Measurements from ENCODE around the gene ILF2. TPM values are rescaled to one million over a fixed set of nuclear protein-coding genes. Genes with fewer than 3 reads are reported as not detected.
A peak's percentile ranks its signal among the peaks of the same experiment; 100 is the strongest.

Gene ILF2
- total RNA-seq, 3 donors from 2014 or later, result 78.4 to 126 (median 81.3) TPM

- no peak for TF ChIP-seq CTCF (IDR thresholded peaks at IDR 0.05)
- DNase-seq (peak in 1 of 3 donors; percentile 40), ATAC-seq (peak; percentile 41)
- Histone ChIP-seq H3K4me1 (ENCODE audit: low read depth) (peaks cover 8% of the 10 kb centered on the region), H3K9me3 (no peaks in the 10 kb centered on the region), H3K4me3 (no peak overlapping the region), H3K36me3 (ENCODE audit: low read depth) (no peaks in the 10 kb centered on the region)
- intact Hi-C loops (cut with DNase I, micrococcal nuclease), result no loop called here
Measured at GRCh38 chr1:153683854-153684253, 13.1 kb upstream of the ILF2 start.

GRCh38 chr1:153682730-153683129, 11.9 kb upstream of the ILF2 start:
- no peak for TF ChIP-seq CTCF (IDR thresholded peaks at IDR 0.05)
- Histone ChIP-seq H3K36me3 (ENCODE audit: low read depth) (no peaks in the 10 kb centered on the region), H3K9me3 (no peaks in the 10 kb centered on the region), H3K4me3 (no peak overlapping the region), H3K4me1 (ENCODE audit: low read depth) (peaks cover 19% of the 10 kb centered on the region)
- ATAC-seq, result no peak
- DNase-seq, result no peak
- intact Hi-C loops (cut with DNase I, micrococcal nuclease), result no loop called here

GRCh38 chr1:153680120-153680403, 9.3 kb upstream of the ILF2 start:
- DNase-seq (peak in 1 of 3 donors; percentile 11), ATAC-seq (no peak)
- intact Hi-C loops (cut with DNase I, micrococcal nuclease), result no loop called here
- peaks cover 20% of the 10 kb centered on the region for H3K4me1 ChIP-seq (ENCODE audit: low read depth)
- H3K4me3 ChIP-seq, result no peak overlapping the region
- no peak for TF ChIP-seq CTCF (IDR thresholded peaks at IDR 0.05)
- no peaks in the 10 kb centered on the region for H3K36me3 ChIP-seq (ENCODE audit: low read depth)
- H3K9me3 ChIP-seq, result no peaks in the 10 kb centered on the region

- intact Hi-C loops (cut with DNase I, micrococcal nuclease), result loop anchor here in 1 of 2 donors (10.0 kb wide), 1 partner anchor 305 kb away; the partner anchor contains the start of gene RAB13
- Histone ChIP-seq H3K4me3 (no peak overlapping the region), H3K36me3 (ENCODE audit: low read depth) (no peaks in the 10 kb centered on the region), H3K4me1 (ENCODE audit: low read depth) (peaks cover 20% of the 10 kb centered on the region), H3K9me3 (no peaks in the 10 kb centered on the region)
- no peak for TF ChIP-seq CTCF (IDR thresholded peaks at IDR 0.05)
- peak in 1 of 3 donors; percentile 48 for DNase-seq
- ATAC-seq, result peak; percentile 54
Measured at GRCh38 chr1:153679337-153680119, 8.7 kb upstream of the ILF2 start.

- Histone ChIP-seq H3K36me3 (ENCODE audit: low read depth) (no peaks in the 10 kb centered on the region), H3K9me3 (no peaks in the 10 kb centered on the region), H3K4me3 (no peak within 1 kb of the TSS), H3K4me1 (ENCODE audit: low read depth) (peaks cover 20% of the 10 kb centered on the region)
- no peak for TF ChIP-seq CTCF (IDR thresholded peaks at IDR 0.05)
- DNase-seq (peak; percentile 43 to 63 (median 45)), ATAC-seq (peak; percentile 62)
- intact Hi-C loops (cut with DNase I, micrococcal nuclease), result loop anchor here in 1 of 2 donors (10.0 kb wide), 1 partner anchor 306 kb away; the partner anchor contains the start of gene RAB13
Measured at GRCh38 chr1:153678519-153679336, 7.9 kb upstream of the ILF2 start, which contains the start of gene NPR1. Gene NPR1, plus strand, starts transcription at chr1:153678688. Its CDS starts 421 bp downstream, at chr1:153679109.

All from mucosa of descending colon (tissue), 3 donors.